ENCODE results near the gene RHOF.

DNA sequence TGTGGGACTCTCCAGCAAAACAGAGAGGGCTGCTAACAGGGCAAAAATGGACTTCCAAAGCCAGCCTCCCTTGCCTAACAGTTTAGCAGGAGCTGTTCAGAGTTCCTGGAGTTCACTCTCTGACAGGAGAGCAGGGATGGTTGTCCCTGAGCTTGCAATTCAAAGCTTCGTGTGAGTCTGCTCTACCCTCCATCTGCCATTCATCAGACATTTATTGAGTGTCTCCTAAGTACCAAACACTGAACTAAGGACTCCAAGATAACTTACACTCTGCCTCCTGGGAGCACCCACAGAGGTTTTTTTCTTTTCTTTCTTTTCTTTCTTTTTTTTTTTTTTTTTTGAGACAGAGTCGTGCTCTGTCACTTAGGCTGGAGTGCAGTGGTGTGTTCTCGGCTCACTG is 28.7 kb downstream of the RHOF start:
- TF ChIP-seq, protein P1, sequence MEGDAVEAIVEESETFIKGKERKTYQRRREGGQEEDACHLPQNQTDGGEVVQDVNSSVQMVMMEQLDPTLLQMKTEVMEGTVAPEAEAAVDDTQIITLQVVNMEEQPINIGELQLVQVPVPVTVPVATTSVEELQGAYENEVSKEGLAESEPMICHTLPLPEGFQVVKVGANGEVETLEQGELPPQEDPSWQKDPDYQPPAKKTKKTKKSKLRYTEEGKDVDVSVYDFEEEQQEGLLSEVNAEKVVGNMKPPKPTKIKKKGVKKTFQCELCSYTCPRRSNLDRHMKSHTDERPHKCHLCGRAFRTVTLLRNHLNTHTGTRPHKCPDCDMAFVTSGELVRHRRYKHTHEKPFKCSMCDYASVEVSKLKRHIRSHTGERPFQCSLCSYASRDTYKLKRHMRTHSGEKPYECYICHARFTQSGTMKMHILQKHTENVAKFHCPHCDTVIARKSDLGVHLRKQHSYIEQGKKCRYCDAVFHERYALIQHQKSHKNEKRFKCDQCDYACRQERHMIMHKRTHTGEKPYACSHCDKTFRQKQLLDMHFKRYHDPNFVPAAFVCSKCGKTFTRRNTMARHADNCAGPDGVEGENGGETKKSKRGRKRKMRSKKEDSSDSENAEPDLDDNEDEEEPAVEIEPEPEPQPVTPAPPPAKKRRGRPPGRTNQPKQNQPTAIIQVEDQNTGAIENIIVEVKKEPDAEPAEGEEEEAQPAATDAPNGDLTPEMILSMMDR (conservative IDR thresholded peaks at IDR 0.05 in 1 of 2, IDR thresholded peaks at IDR 0.05 in 1 of 2; ENCODE audit: low read depth in 1 of 2, low read length in 2 of 2), result no peak
- TF ChIP-seq EZH2 (IDR thresholded peaks at IDR 0.05; ENCODE audit: low read length, missing control alignments), result no peak

Data from fibroblast of lung (primary cell).